ENCODE measurements around the gene FIBIN. TPM values are rescaled to one million over a fixed set of nuclear protein-coding genes. Genes with fewer than 3 reads are reported as not detected.

FIBIN gene
- total and polyA plus RNA-seq, 9 donors, result 5.2 to 43.9 (median 18.7) TPM

DNA sequence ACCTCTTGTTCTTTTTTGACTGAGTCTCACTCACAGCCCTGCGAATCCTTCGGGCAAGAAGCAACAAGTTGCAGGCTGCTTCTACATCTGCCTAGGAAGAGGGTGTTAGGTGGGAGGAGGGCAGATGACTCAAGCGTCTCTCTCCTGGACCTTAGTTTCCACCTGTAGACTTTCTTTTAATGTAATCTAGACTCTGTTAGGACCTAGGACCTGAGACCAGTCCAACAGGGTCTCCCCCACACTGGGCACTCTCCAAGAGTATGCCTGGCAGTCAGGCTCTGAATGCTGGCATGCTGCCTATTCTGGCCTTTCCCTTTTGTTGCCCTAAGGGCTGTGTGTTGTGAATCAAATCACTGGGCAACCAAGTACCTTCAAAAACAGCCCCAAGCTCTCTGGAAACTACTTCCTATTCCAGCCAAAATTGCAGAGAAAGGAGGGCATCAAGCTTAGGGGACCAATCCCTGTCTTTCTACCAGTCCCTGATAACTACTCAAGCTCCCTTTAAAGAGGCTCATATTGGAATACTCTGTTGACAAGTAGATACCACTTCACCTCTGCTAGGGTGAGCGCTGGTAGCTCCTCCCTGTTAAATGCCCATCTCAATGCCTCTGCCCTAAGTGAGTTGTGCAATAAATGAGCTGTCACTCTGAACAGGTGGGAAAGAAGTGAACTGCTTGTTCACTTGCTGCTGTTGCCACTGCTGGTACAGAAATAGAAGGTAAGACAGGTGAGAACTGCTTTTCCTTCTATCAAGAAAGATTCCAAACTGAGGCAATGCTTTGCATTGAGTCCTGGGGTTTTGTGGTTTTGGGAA is 46.6 kb downstream of the FIBIN start, which contains the start of gene BBOX1:
BBOX1 (plus strand) TSS at position 514 of the 814 bp plus-strand sequence. CDS start 14,616 bp downstream, outside the sequence.
- no peaks in the 10 kb centered on the region for H3K27me3 ChIP-seq
- intact Hi-C loops (cut with DNase I), result no loop called here
- no peaks in the 10 kb centered on the region for H3K9me3 ChIP-seq
- H3K4me3 ChIP-seq, result no peak within 1 kb of the TSS
- no peak within 1 kb of the TSS for H3K27ac ChIP-seq
- H3K4me1 ChIP-seq (ENCODE audit: insufficient read depth), result no peaks in the 10 kb centered on the region
- no peaks in the 10 kb centered on the region for H3K36me3 ChIP-seq
- WGBS, 3 donors, result 61 to 65% (median 62%) methylated on average over 4 of the region's 4 CpGs
- TF ChIP-seq POLR2A (IDR thresholded peaks at IDR 0.05) (no peak), EP300 (IDR thresholded peaks at IDR 0.05) (no peak)
- TF ChIP-seq, protein P1, sequence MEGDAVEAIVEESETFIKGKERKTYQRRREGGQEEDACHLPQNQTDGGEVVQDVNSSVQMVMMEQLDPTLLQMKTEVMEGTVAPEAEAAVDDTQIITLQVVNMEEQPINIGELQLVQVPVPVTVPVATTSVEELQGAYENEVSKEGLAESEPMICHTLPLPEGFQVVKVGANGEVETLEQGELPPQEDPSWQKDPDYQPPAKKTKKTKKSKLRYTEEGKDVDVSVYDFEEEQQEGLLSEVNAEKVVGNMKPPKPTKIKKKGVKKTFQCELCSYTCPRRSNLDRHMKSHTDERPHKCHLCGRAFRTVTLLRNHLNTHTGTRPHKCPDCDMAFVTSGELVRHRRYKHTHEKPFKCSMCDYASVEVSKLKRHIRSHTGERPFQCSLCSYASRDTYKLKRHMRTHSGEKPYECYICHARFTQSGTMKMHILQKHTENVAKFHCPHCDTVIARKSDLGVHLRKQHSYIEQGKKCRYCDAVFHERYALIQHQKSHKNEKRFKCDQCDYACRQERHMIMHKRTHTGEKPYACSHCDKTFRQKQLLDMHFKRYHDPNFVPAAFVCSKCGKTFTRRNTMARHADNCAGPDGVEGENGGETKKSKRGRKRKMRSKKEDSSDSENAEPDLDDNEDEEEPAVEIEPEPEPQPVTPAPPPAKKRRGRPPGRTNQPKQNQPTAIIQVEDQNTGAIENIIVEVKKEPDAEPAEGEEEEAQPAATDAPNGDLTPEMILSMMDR (IDR thresholded peaks at IDR 0.05), result no peak
- DNase-seq, result no peak

DNA sequence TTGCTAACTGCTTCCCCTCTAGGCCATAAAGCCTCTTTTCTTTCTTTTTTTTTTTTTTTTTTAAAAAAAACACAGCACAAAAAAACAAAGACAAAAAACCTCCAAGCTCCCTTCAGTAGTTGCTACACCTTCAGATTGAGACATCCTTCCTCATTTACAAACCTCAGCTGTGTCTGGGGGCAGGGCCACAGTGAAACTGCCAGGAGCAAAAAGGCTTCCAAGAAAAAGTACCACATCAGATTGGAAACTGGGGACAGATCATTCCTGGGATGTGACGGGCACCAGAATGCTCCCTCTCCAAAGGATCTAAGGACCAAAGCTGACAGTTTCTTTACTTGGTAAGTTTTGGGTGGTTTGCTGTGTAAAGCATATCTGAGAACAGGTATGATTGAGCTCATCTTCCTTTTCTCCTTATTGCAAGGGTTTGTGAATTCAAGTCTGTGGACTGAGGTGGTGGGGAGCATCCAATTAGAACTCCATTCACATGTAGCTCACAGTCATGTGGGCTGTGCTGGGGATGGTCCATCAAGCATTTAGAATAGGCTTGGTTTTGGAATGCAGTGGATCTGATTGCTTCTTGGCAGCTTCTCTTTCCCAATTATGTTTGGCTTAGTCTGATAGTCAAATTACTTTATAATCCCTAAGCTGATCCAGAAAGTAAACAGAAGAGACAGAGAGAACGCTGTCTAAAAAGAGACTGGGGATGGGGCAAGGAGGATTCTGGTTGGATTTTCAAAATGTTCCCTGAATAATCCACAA is 47.4 kb downstream of the FIBIN start:
- no peak for DNase-seq
- Histone ChIP-seq H3K9me3 (no peaks in the 10 kb centered on the region), H3K4me1 (ENCODE audit: insufficient read depth) (no peaks in the 10 kb centered on the region), H3K27me3 (no peaks in the 10 kb centered on the region), H3K4me3 (no peak overlapping the region), H3K36me3 (no peaks in the 10 kb centered on the region), H3K27ac (no peak overlapping the region)
- intact Hi-C loops (cut with DNase I), result no loop called here
- 60 to 69% (median 68%) methylated on average over 2 of the region's 2 CpGs for WGBS, 3 donors
- TF ChIP-seq POLR2A (IDR thresholded peaks at IDR 0.05) (no peak), EP300 (IDR thresholded peaks at IDR 0.05) (no peak)
- TF ChIP-seq, protein P1 (IDR thresholded peaks at IDR 0.05), result no peak

Other genes with a start within 250 kb of the FIBIN start
- gene BBOX1, start 46.7 kb downstream of the FIBIN start, total RNA-seq, result 1 to 10 TPM in 1 of 7 donors, under 1 TPM in 3, not detected in 3; 0.25 to 2.3 (median 0.80) TPM
- gene BBOX1, start 46.7 kb downstream of the FIBIN start, polyA plus RNA-seq, result under 1 TPM; 0.04 to 0.37 TPM

Data from ovary (tissue), 9 donors.